A673 (cell line): ENCODE results near the gene AGTPBP1. TPM values are rescaled to one million over a fixed set of nuclear protein-coding genes. Genes with fewer than 3 reads are reported as not detected.

Source experiments
- BruUV-seq: library from RNA; stranded (reverse); fragments of 400-500 nt; replicated peaks from 2 replicates; lab custom pipeline; 2021; lab: Mats Ljungman, UMichigan
- CTCF ChIA-PET: fragments of 300-600 bp; sonication (Branson Sonifier 250); formaldehyde crosslinking; loops from one replicate; lab custom pipeline; 2022; ENCODE audit warnings: antibody characterized with exemption; lab: Charles Lee
- POLR2A ChIA-PET: fragments of 300-600 bp; sonication (Branson Sonifier 250); formaldehyde crosslinking; loops from one replicate; lab custom pipeline; 2022; ENCODE audit warnings: antibody characterized with exemption; ENCODE audit not compliant: low non-redundant PET; lab: Charles Lee
- DNase-seq: peaks from one replicate; pipeline ENCODE4 v3.0.0-alpha.2; 2015; ENCODE audit warnings: low spot score
- H3K27ac ChIP-seq: fragments of 200-600 bp; sonication (generic); 2 replicates; pipeline ENCODE4 v1.5.1; 2016; ENCODE audit warnings: mixed run types, low read depth, mild to moderate bottlenecking, mixed read lengths, antibody characterized with exemption, low read length; ENCODE audit not compliant: poor library complexity, severe bottlenecking
- H3K27me3 ChIP-seq: fragments of 200-600 bp; sonication (generic); replicated peaks from 2 replicates; pipeline ENCODE4 v1.6.1; 2017; ENCODE audit warnings: mixed run types, low read depth, mild to moderate bottlenecking, mixed read lengths, antibody characterized with exemption, low read length; ENCODE audit not compliant: insufficient read depth, poor library complexity
- H3K36me3 ChIP-seq: fragments of 200-600 bp; sonication (generic); 2 replicates; pipeline ENCODE4 v1.6.1; 2016; ENCODE audit warnings: mixed run types, mild to moderate bottlenecking, mixed read lengths, antibody characterized with exemption, low read length; ENCODE audit not compliant: insufficient read depth, poor library complexity, severe bottlenecking
- H3K4me1 ChIP-seq: fragments of 200-600 bp; sonication (generic); 2 replicates; pipeline ENCODE4 v1.6.1; 2017; ENCODE audit warnings: mixed run types, mild to moderate bottlenecking, mixed read lengths, antibody characterized with exemption, low read length; ENCODE audit not compliant: insufficient read depth, poor library complexity, severe bottlenecking
- H3K4me3 ChIP-seq: fragments of 200-600 bp; sonication (generic); 2 replicates; pipeline ENCODE4 v1.5.1; 2016; ENCODE audit warnings: low read depth, mixed run types, mild to moderate bottlenecking, mixed read lengths, low read length; ENCODE audit not compliant: poor library complexity, severe bottlenecking
- H3K9me3 ChIP-seq: fragments of 200-600 bp; sonication (generic); 2 replicates; pipeline ENCODE4 v1.6.1; 2016; ENCODE audit warnings: mixed run types, low read depth, mild to moderate bottlenecking, mixed read lengths, antibody characterized with exemption, low read length; ENCODE audit not compliant: poor library complexity, severe bottlenecking
- EZH2 ChIP-seq: fragments of 200-600 bp; sonication (generic); IDR thresholded peaks from 2 replicates; pipeline ENCODE4 v1.6.1; 2017; ENCODE audit warnings: borderline replicate concordance, low read depth, mild to moderate bottlenecking, mixed read lengths, antibody characterized with exemption, low read length; ENCODE audit not compliant: poor library complexity, severe bottlenecking
- intact Hi-C: fragments of 100-400 bp; cut with micrococcal nuclease; formaldehyde crosslinking; loops from one replicate; pipeline ENCODE4 v1.10.0; 2022; ENCODE audit not compliant: unreplicated experiment
- total RNA-seq: library from RNA; stranded (reverse); gene quantifications from 2 replicates; pipeline ENCODE4 v1.2.3, GENCODE V29; 2021
- TF ChIP-seq, protein P1 (sequence below): fragments of 300-800, 200-600 bp; sonication (generic); conservative IDR thresholded peaks from 2 replicates; pipeline ENCODE4 v1.5.1; 2017; ENCODE audit warnings: low read depth, mild to moderate bottlenecking, antibody characterized with exemption, low read length, moderate library complexity, mixed read lengths

Gene AGTPBP1
- total RNA-seq, 1 experiment from 2014 or later = 24.7 TPM

DNA sequence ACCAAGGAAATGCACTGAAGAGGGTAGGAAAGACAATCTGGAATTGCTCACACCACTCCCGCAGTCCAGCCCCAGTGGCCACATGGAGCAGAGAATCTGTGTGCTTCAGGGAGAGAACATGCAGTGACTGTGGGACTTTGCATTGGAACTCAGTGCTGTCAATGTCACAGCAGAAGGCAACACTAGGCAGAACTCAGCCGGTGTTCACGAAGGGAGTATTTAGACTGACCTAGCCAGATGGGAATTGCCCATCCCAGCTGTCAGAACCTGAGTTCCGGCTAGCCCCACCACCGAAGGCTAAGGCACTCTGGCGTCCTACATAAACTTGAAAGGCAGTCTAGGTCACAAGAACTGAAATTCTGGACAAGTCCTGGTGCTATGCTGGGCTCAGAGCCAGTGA lies 139.0 kb downstream of the AGTPBP1 start:
- TF ChIP-seq EZH2 = no peak
- TF ChIP-seq, protein P1, sequence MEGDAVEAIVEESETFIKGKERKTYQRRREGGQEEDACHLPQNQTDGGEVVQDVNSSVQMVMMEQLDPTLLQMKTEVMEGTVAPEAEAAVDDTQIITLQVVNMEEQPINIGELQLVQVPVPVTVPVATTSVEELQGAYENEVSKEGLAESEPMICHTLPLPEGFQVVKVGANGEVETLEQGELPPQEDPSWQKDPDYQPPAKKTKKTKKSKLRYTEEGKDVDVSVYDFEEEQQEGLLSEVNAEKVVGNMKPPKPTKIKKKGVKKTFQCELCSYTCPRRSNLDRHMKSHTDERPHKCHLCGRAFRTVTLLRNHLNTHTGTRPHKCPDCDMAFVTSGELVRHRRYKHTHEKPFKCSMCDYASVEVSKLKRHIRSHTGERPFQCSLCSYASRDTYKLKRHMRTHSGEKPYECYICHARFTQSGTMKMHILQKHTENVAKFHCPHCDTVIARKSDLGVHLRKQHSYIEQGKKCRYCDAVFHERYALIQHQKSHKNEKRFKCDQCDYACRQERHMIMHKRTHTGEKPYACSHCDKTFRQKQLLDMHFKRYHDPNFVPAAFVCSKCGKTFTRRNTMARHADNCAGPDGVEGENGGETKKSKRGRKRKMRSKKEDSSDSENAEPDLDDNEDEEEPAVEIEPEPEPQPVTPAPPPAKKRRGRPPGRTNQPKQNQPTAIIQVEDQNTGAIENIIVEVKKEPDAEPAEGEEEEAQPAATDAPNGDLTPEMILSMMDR = no peak

DNA sequence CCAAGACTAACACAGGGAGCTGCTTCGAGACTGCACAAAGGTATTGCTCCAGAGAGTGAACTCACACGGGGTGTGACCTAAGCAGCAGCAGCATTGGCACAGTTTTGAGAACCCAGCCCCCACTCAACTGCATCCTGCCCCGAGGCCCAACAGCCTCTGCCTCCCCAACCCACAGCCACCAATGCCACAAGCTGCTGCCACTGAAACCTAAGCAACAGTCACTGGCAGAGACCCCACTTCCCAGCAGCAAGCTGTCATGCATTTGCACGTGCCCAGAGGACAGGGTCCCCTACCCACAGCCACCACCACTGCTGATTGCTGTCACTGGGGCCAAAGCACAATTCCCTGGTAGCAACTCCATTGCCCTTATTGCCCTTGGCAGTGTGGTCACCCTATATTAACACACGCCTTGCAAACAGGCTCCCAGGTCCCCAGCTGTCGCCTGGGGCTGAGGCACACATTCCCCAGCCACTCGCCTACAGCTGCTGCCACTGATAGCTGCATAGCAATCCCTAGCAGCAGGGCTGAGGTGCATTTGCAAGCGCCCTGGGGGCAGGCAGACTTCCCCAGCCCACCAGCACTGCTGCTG lies 141.0 kb downstream of the AGTPBP1 start:
- H3K27me3 ChIP-seq = no peaks in the 10 kb centered on the region
- H3K4me3 ChIP-seq = no peak overlapping the region
- no peak for TF ChIP-seq EZH2
- TF ChIP-seq, protein P1 = no peak
- DNase-seq = no peak
- no peaks in the 10 kb centered on the region for H3K36me3 ChIP-seq
- H3K27ac ChIP-seq = no peak overlapping the region
- ChIA-PET CTCF (no interaction called here), POLR2A (no interaction called here)
- no peaks in the 10 kb centered on the region for H3K4me1 ChIP-seq
- intact Hi-C loops = no loop called here
- no TSS peak for BruUV-seq
- no peaks in the 10 kb centered on the region for H3K9me3 ChIP-seq

More for the DNA sequence above, 139.0 kb downstream of the AGTPBP1 start:
- H3K4me1 ChIP-seq = no peaks in the 10 kb centered on the region
- no peaks in the 10 kb centered on the region for H3K9me3 ChIP-seq
- POLR2A ChIA-PET = no interaction called here
- H3K4me3 ChIP-seq = no peak overlapping the region
- DNase-seq = no peak
- intact Hi-C loops = no loop called here
- H3K36me3 ChIP-seq = no peaks in the 10 kb centered on the region
- H3K27me3 ChIP-seq = no peaks in the 10 kb centered on the region
- CTCF ChIA-PET = no interaction called here
- H3K27ac ChIP-seq = no peak overlapping the region
- BruUV-seq = no TSS peak

DNA sequence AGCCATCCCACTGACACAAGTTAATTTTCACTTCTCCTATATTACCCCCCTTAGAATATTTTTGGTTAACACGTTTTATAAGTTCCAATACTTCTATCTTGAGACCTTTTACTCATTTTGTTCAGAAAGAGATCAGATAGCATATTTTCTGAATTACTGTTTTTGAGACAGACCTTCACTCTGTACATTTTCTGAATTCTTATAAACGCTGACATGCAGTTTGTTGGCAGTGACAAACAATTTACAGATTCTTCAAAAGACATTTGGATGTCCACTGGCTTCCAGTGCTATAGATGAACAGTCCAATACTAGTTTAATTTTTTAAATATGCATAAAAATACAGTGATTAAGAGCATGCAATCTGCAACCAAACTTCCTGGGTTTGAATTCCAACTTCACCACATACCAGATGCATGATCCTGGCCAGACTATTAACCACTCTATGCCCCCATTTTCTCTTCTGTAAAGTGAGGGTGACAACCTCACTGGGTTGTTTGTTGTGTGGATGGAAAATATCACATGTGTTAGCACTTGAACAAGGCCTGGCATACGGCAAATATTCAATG lies 142.1 kb downstream of the AGTPBP1 start:
- no TSS peak for BruUV-seq
- H3K4me3 ChIP-seq = no peak overlapping the region
- ChIA-PET POLR2A (no interaction called here), CTCF (no interaction called here)
- intact Hi-C loops = no loop called here
- TF ChIP-seq, protein P1 = no peak
- TF ChIP-seq EZH2 = no peak
- no peak overlapping the region for H3K27ac ChIP-seq
- no peaks in the 10 kb centered on the region for H3K9me3 ChIP-seq
- no peaks in the 10 kb centered on the region for H3K4me1 ChIP-seq
- no peak for DNase-seq
- H3K36me3 ChIP-seq = no peaks in the 10 kb centered on the region
- no peaks in the 10 kb centered on the region for H3K27me3 ChIP-seq
